Measurements from ENCODE around the gene CDK15. TPM values are rescaled to one million over a fixed set of nuclear protein-coding genes. Genes with fewer than 3 reads are reported as not detected.

CDK15 gene
- total and polyA plus RNA-seq, 5 donors from 2014 or later: not detected

DNA sequence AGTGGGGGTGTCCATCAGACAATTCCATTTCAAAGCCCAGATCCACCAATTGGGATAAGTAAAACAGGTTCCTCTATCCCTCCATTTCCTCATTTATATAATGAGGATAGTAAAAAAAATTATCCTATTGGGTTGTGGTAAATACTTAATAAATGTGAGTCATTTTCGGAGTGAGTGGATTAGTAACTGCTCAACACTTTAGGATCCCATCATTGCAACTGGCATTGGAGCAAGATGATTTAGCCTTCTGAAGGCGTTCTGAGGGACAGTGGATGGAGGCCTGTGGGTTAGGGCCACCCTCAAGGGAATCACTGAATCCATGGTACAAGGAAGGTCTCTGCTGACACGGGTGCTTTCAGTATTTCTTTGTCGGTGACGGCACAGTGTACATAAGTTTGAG is 118.7 kb downstream of the CDK15 start:
- Mint-ChIP-seq H3K27me3 (peaks cover 7% of the 10 kb centered on the region), H3K27ac (no peak overlapping the region), H3K4me3 (peak overlapping the region in 1 of 4 donors; percentile 9), H3K9me3 (peaks cover 0 to 2% (median 1%) of the 10 kb centered on the region in 7 donors), H3K36me3 (no peaks in the 10 kb centered on the region), H3K4me1 (peaks cover 0 to 2% (median 0%) of the 10 kb centered on the region in 4 donors)
- Histone ChIP-seq H3K4me3 (ENCODE audit: low read depth, low read length) (no peak overlapping the region), H3K4me1 (ENCODE audit: control insufficient read depth, insufficient read depth, low read length, poor library complexity, severe bottlenecking) (no peaks in the 10 kb centered on the region), H3K9me3 (ENCODE audit: control insufficient read depth in 2 of 2, low read length in 2 of 2) (no peaks in the 10 kb centered on the region), H3K27ac (ENCODE audit: insufficient read depth, low read length, poor library complexity, severe bottlenecking) (no peak overlapping the region), H3K27me3 (ENCODE audit: control insufficient read depth, insufficient read depth, low read length) (no peaks in the 10 kb centered on the region), H3K36me3 (ENCODE audit: control insufficient read depth, insufficient read depth, low read length) (no peaks in the 10 kb centered on the region)
- no peak for DNase-seq
- no peak for ATAC-seq (ENCODE audit: low read depth in 2 of 2)

DNA sequence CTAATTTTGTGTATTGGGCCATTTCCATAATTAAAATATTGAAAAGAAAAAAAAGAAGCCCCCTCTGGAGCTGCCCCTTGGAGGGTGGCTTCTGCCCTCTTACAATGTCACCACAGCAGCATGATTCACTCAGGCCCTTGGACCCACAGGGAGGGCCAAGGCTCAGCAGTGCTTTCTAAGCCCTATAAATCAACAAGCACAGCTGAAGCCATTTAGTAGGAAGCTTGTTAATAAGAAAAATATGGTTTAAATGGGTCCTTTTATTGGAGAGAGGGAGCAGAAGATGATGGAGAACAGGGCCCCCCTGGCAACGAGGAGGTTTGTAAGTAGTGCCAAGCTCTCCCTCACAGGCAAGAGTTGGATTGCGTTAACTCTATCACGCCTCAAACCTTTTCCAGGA is 119.7 kb downstream of the CDK15 start:
- H3K27me3 Mint-ChIP-seq: peaks cover 11% of the 10 kb centered on the region
- no peak for DNase-seq
- no peaks in the 10 kb centered on the region for H3K36me3 Mint-ChIP-seq
- H3K9me3 Mint-ChIP-seq: peaks cover 0 to 2% (median 1%) of the 10 kb centered on the region in 7 donors
- Histone ChIP-seq H3K4me3 (ENCODE audit: low read depth, low read length) (no peak overlapping the region), H3K27ac (ENCODE audit: insufficient read depth, low read length, poor library complexity, severe bottlenecking) (no peak overlapping the region), H3K36me3 (ENCODE audit: control insufficient read depth, insufficient read depth, low read length) (no peaks in the 10 kb centered on the region), H3K27me3 (ENCODE audit: control insufficient read depth, insufficient read depth, low read length) (no peaks in the 10 kb centered on the region), H3K4me1 (ENCODE audit: control insufficient read depth, insufficient read depth, low read length, poor library complexity, severe bottlenecking) (no peaks in the 10 kb centered on the region), H3K9me3 (ENCODE audit: control insufficient read depth in 2 of 2, low read length in 2 of 2) (no peaks in the 10 kb centered on the region)
- no peak for ATAC-seq (ENCODE audit: low read depth in 2 of 2)
- peaks cover 0 to 2% (median 0%) of the 10 kb centered on the region in 4 donors for H3K4me1 Mint-ChIP-seq
- H3K27ac Mint-ChIP-seq: no peak overlapping the region
- H3K4me3 Mint-ChIP-seq: no peak overlapping the region

DNA sequence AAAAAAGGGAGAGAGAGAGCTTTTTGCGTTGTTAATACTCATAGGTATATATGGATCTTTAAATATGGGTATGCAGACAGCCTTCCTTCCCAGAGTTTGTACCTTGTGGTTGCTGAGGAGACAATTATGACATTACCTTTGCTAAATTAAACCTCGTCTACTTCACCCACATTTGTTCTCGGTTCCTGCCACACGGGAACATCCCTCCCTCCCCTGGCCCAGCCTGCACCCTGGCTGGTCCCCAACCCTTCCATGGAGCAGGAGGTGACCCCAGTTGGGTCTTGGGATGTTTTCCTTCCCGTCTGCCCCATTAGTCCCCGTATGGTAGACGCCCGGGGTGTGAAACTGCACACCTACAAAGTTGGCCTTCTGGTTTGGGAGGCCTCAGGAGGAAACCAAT is 122.0 kb downstream of the CDK15 start:
- H3K4me1 Mint-ChIP-seq: peaks cover 0 to 2% (median 0%) of the 10 kb centered on the region in 4 donors
- H3K4me3 Mint-ChIP-seq: no peak overlapping the region
- Histone ChIP-seq H3K36me3 (ENCODE audit: control insufficient read depth, insufficient read depth, low read length) (no peaks in the 10 kb centered on the region), H3K4me1 (ENCODE audit: control insufficient read depth, insufficient read depth, low read length, poor library complexity, severe bottlenecking) (no peaks in the 10 kb centered on the region), H3K4me3 (ENCODE audit: low read depth, low read length) (no peak overlapping the region), H3K9me3 (ENCODE audit: control insufficient read depth in 2 of 2, low read length in 2 of 2) (no peaks in the 10 kb centered on the region), H3K27me3 (ENCODE audit: control insufficient read depth, insufficient read depth, low read length) (no peaks in the 10 kb centered on the region), H3K27ac (ENCODE audit: insufficient read depth, low read length, poor library complexity, severe bottlenecking) (no peak overlapping the region)
- H3K36me3 Mint-ChIP-seq: no peaks in the 10 kb centered on the region
- no peak overlapping the region for H3K27ac Mint-ChIP-seq
- peaks cover 0 to under 1% (median 0%) of the 10 kb centered on the region in 7 donors for H3K9me3 Mint-ChIP-seq
- ATAC-seq (ENCODE audit: low read depth in 2 of 2) (no peak), DNase-seq (no peak)
- peaks cover 15% of the 10 kb centered on the region for H3K27me3 Mint-ChIP-seq

DNA sequence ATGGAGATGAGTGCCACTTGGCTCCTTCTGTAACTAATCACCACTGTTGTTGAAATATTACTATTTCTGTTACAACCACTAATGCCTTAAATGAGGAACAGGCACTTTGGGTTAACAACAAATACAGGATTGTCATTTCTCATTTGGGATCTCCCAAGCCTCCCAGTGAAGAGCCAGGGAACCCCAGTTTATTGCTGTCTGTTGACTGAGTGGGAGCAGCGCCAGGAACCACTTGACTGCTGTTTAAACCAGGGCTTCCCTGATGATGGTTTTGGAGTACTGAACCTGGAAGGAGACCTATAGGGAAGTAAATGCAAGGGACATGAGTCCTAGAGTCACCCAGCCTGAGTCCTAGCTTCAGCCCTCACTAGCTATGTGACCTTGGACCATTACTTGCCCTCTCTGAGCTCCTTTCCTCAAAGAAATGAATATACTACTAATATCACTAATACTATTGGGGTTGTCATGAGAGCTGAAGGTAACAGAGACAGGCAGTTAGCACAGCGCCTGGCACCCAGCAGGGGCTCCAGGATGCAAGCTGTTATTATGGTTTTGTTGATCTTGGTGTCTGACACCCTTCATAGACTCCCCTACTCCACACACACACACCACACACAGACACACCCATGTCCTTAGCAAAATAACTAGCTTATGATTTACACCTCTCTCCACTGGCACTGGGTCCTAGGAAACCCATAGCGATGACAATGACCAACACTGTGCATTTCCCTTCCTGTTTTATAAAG is 123.1 kb downstream of the CDK15 start:
- ATAC-seq (ENCODE audit: low read depth in 2 of 2) (no peak), DNase-seq (no peak)
- Mint-ChIP-seq H3K36me3 (no peaks in the 10 kb centered on the region), H3K27me3 (peaks cover 13% of the 10 kb centered on the region), H3K4me1 (peaks cover 0 to 2% (median 0%) of the 10 kb centered on the region in 4 donors), H3K27ac (no peak overlapping the region), H3K4me3 (no peak overlapping the region), H3K9me3 (peaks cover 0 to 2% (median 0%) of the 10 kb centered on the region in 7 donors)
- Histone ChIP-seq H3K36me3 (ENCODE audit: control insufficient read depth, insufficient read depth, low read length) (no peaks in the 10 kb centered on the region), H3K27ac (ENCODE audit: insufficient read depth, low read length, poor library complexity, severe bottlenecking) (no peak overlapping the region), H3K9me3 (ENCODE audit: control insufficient read depth in 2 of 2, low read length in 2 of 2) (no peaks in the 10 kb centered on the region), H3K4me3 (ENCODE audit: low read depth, low read length) (no peak overlapping the region), H3K4me1 (ENCODE audit: control insufficient read depth, insufficient read depth, low read length, poor library complexity, severe bottlenecking) (no peaks in the 10 kb centered on the region), H3K27me3 (ENCODE audit: control insufficient read depth, insufficient read depth, low read length) (no peaks in the 10 kb centered on the region)

DNA sequence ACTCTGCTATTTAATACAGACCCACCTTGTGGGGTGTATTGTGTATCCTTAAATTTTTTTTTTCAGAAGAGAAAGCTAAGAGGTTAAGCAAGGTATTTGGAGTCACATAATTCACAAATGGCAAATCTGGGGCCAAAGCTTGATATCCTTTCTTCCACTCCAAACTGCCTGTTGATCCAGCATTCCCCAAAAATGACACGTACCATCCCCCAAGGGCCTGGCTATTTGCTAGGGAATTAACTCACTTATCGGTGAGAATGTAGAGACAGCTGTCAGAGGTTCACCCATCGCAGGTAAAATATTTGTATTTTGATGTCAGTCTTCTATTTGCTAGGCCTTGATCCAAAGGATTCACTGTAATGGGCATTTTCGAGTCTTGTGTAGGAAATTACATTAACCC is 123.7 kb downstream of the CDK15 start:
- Histone ChIP-seq H3K36me3 (ENCODE audit: control insufficient read depth, insufficient read depth, low read length) (no peaks in the 10 kb centered on the region), H3K4me1 (ENCODE audit: control insufficient read depth, insufficient read depth, low read length, poor library complexity, severe bottlenecking) (no peaks in the 10 kb centered on the region), H3K27ac (ENCODE audit: insufficient read depth, low read length, poor library complexity, severe bottlenecking) (no peak overlapping the region), H3K4me3 (ENCODE audit: low read depth, low read length) (no peak overlapping the region), H3K27me3 (ENCODE audit: control insufficient read depth, insufficient read depth, low read length) (no peaks in the 10 kb centered on the region), H3K9me3 (ENCODE audit: control insufficient read depth in 2 of 2, low read length in 2 of 2) (no peaks in the 10 kb centered on the region)
- Mint-ChIP-seq H3K36me3 (no peaks in the 10 kb centered on the region), H3K27ac (no peak overlapping the region), H3K4me3 (no peak overlapping the region), H3K27me3 (peaks cover 8% of the 10 kb centered on the region), H3K9me3 (peaks cover 0 to 2% (median 0%) of the 10 kb centered on the region in 7 donors), H3K4me1 (peaks cover 0 to 2% (median 0%) of the 10 kb centered on the region in 4 donors)
- ATAC-seq (ENCODE audit: low read depth in 2 of 2) (no peak), DNase-seq (no peak)

DNA sequence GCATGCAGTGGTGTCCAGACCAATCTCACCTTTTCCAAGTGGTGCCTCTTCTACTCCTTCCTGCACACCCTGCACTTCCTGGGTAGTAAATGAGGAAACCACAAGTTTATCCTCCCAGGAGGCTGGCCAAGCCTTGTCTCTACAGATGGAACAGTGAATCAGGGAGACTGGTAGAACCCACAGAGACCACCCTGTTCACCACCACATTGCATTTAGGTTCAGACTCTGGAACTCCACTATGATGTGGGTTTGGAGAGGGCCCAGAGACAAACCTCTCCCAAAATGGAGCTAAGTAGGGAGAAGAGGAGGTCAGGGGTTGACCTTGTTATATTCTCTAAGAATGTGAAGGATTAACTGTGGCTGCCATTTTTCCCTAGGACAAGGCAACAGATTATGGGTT is 124.5 kb downstream of the CDK15 start:
- no peaks in the 10 kb centered on the region for H3K36me3 Mint-ChIP-seq
- peaks cover 9% of the 10 kb centered on the region for H3K27me3 Mint-ChIP-seq
- Histone ChIP-seq H3K36me3 (ENCODE audit: control insufficient read depth, insufficient read depth, low read length) (no peaks in the 10 kb centered on the region), H3K4me3 (ENCODE audit: low read depth, low read length) (no peak overlapping the region), H3K9me3 (ENCODE audit: control insufficient read depth in 2 of 2, low read length in 2 of 2) (no peaks in the 10 kb centered on the region), H3K4me1 (ENCODE audit: control insufficient read depth, insufficient read depth, low read length, poor library complexity, severe bottlenecking) (no peaks in the 10 kb centered on the region), H3K27me3 (ENCODE audit: control insufficient read depth, insufficient read depth, low read length) (peaks cover under 1% of the 10 kb centered on the region), H3K27ac (ENCODE audit: insufficient read depth, low read length, poor library complexity, severe bottlenecking) (no peak overlapping the region)
- H3K27ac Mint-ChIP-seq: no peak overlapping the region
- ATAC-seq (ENCODE audit: low read depth in 2 of 2): no peak
- peaks cover 0 to 2% (median 0%) of the 10 kb centered on the region in 4 donors for H3K4me1 Mint-ChIP-seq
- peaks cover 0 to 6% (median 0%) of the 10 kb centered on the region in 7 donors for H3K9me3 Mint-ChIP-seq
- no peak for DNase-seq
- no peak overlapping the region for H3K4me3 Mint-ChIP-seq

DNA sequence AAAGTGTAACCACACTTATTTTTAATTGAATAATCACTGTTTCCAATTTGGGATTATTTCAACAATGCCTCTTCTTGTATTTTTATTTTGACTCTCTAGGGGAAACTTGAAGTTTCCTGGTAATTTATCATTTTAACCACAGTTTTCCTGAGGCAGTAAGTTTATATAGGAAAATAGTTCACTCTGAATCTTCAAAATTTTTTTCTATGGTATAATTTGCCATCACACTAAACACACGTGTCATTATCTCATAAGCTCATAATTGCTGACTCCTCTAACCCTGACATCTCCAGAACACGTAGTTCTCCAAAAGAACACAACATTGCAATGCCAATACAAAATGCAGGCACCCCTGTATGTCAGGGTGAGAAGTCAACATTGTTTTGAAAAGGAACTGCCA is 125.1 kb downstream of the CDK15 start:
- Histone ChIP-seq H3K9me3 (ENCODE audit: control insufficient read depth in 2 of 2, low read length in 2 of 2) (no peaks in the 10 kb centered on the region), H3K4me3 (ENCODE audit: low read depth, low read length) (no peak overlapping the region), H3K4me1 (ENCODE audit: control insufficient read depth, insufficient read depth, low read length, poor library complexity, severe bottlenecking) (no peaks in the 10 kb centered on the region), H3K36me3 (ENCODE audit: control insufficient read depth, insufficient read depth, low read length) (no peaks in the 10 kb centered on the region), H3K27ac (ENCODE audit: insufficient read depth, low read length, poor library complexity, severe bottlenecking) (no peak overlapping the region), H3K27me3 (ENCODE audit: control insufficient read depth, insufficient read depth, low read length) (peaks cover 3% of the 10 kb centered on the region)
- peak overlapping the region in 1 of 3 donors; percentile 18 for H3K27ac Mint-ChIP-seq
- H3K27me3 Mint-ChIP-seq: peaks cover 16% of the 10 kb centered on the region
- H3K4me3 Mint-ChIP-seq: no peak overlapping the region
- H3K4me1 Mint-ChIP-seq: peaks cover 0 to 2% (median 0%) of the 10 kb centered on the region in 4 donors
- DNase-seq (no peak), ATAC-seq (ENCODE audit: low read depth in 2 of 2) (no peak)
- H3K9me3 Mint-ChIP-seq: peaks cover 0 to 6% (median 0%) of the 10 kb centered on the region in 7 donors
- no peaks in the 10 kb centered on the region for H3K36me3 Mint-ChIP-seq

DNA sequence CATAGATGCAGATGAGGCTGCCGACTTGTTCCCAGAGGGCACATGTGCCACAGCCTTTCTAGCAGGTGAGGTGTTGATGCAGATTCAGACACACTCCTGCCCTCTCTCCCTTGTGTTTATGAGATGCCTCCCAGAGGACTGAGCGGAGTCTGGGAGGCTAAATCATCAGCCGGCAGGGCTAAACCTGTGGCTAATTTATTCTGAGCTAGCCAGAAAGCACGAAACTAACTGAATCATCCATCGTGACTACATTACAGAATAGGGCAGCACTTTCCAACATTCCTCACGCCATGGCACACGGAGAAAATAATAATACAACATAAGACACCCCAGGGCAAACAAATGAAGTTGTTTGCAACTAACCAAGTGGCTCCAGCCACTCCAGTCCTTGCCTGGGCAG is 125.6 kb downstream of the CDK15 start:
- H3K4me1 Mint-ChIP-seq: peaks cover 0 to 2% (median 0%) of the 10 kb centered on the region in 4 donors
- H3K9me3 Mint-ChIP-seq: peaks cover 0 to 6% (median 0%) of the 10 kb centered on the region in 7 donors
- ATAC-seq (ENCODE audit: low read depth in 2 of 2) (no peak), DNase-seq (no peak)
- H3K36me3 Mint-ChIP-seq: no peaks in the 10 kb centered on the region
- H3K4me3 Mint-ChIP-seq: no peak overlapping the region
- no peaks in the 10 kb centered on the region for H3K36me3 ChIP-seq (ENCODE audit: control insufficient read depth, insufficient read depth, low read length)
- peaks cover 3% of the 10 kb centered on the region for H3K27me3 ChIP-seq (ENCODE audit: control insufficient read depth, insufficient read depth, low read length)
- peaks cover 17% of the 10 kb centered on the region for H3K27me3 Mint-ChIP-seq
- no peak overlapping the region for H3K27ac Mint-ChIP-seq
- H3K27ac ChIP-seq (ENCODE audit: insufficient read depth, low read length, poor library complexity, severe bottlenecking): no peak overlapping the region
- no peak overlapping the region for H3K4me3 ChIP-seq (ENCODE audit: low read depth, low read length)
- H3K9me3 ChIP-seq (ENCODE audit: control insufficient read depth in 2 of 2, low read length in 2 of 2): no peaks in the 10 kb centered on the region
- H3K4me1 ChIP-seq (ENCODE audit: control insufficient read depth, insufficient read depth, low read length, poor library complexity, severe bottlenecking): no peaks in the 10 kb centered on the region
